Fibroblast of lung (primary cell): ENCODE results near the gene CDCA7.

Experiments
- CTCF ChIP-seq, 2 donors: IDR thresholded peaks in 1 of 2; conservative IDR thresholded peaks in 1 of 2; 1 replicate in 1 of 2; 2 replicates in 1 of 2; pipeline ENCODE4 v1.5.1; 2011 to 2012; ENCODE audit warnings: low read length in 2 of 2, control low read depth in 1 of 2, inconsistent platforms in 1 of 2, low read depth in 1 of 2, mild to moderate bottlenecking in 1 of 2
- EZH2 ChIP-seq: IDR thresholded peaks from 2 replicates; pipeline ENCODE4 v1.5.1; 2012; ENCODE audit warnings: low read length, control low read depth, mild to moderate bottlenecking; ENCODE audit errors: missing control alignments

GRCh38 chr2:173359231-173359630, 4.6 kb downstream of the CDCA7 start:
- no peak for TF ChIP-seq CTCF (conservative IDR thresholded peaks at IDR 0.05 in 1 of 2, IDR thresholded peaks at IDR 0.05 in 1 of 2; ENCODE audit: low read depth in 1 of 2, low read length in 2 of 2)
- no peak for TF ChIP-seq EZH2
